BJ (cell line): ENCODE measurements around the gene ARHGEF4. TPM values are rescaled to one million over a fixed set of nuclear protein-coding genes. Genes with fewer than 3 reads are reported as not detected.

Experiments used
- CTCF ChIA-PET: fragments of 350-600 bp; formaldehyde crosslinking; extraction: SDS; loops from one replicate; lab custom pipeline; 2021; ENCODE audit warnings: antibody characterized with exemption, inconsistent platforms; lab: Yijun Ruan, JAX
- POLR2A ChIA-PET: fragments of 300-600 bp; sonication (Branson Sonifier 250); formaldehyde crosslinking; extraction: SDS; loops from one replicate; lab custom pipeline; 2021; ENCODE audit warnings: antibody characterized with exemption; lab: Charles Lee
- DNase-seq: peaks from one replicate; pipeline ENCODE4 v3.0.0-alpha.2; 2011; ENCODE audit warnings: low read depth
- H3K27me3 ChIP-seq: 2 replicates; pipeline ENCODE4 v1.6.0; 2011; ENCODE audit warnings: low read length; ENCODE audit not compliant: control insufficient read depth, insufficient read depth
- H3K36me3 ChIP-seq: 2 replicates; pipeline ENCODE4 v1.5.1; 2011; ENCODE audit warnings: low read length; ENCODE audit not compliant: control insufficient read depth, insufficient read depth
- H3K4me3 ChIP-seq: 2 replicates; pipeline ENCODE4 v1.5.1; 2011; ENCODE audit warnings: low read depth, mild to moderate bottlenecking, control low read depth, low read length
- polyA plus RNA-seq: library from polyadenylated mRNA; depleted of rRNA; stranded (reverse); fragments of >200 nt; gene quantifications from 2 replicates; pipeline ENCODE4 v1.2.3, GENCODE V29; 2011
- TF ChIP-seq, protein P1 (sequence below): IDR thresholded peaks from 2 replicates; pipeline ENCODE4 v1.5.1; 2011; ENCODE audit warnings: low read depth, mild to moderate bottlenecking, control low read depth, inconsistent platforms, low read length, moderate library complexity; ENCODE audit not compliant: insufficient read depth

The ARHGEF4 gene
- polyA plus RNA-seq, 1 experiment: 15.1 TPM

- ChIA-PET CTCF (no interaction called here), POLR2A (no interaction called here)
Measured at GRCh38 chr2:130810490-130810889, 26.2 kb upstream of the ARHGEF4 start.

GRCh38 chr2:130813722-130814121 is 23.0 kb upstream of the ARHGEF4 start:
- POLR2A ChIA-PET: no interaction called here
- no peak for DNase-seq
- Histone ChIP-seq H3K4me3 (no peak overlapping the region), H3K36me3 (no peaks in the 10 kb centered on the region), H3K27me3 (no peaks in the 10 kb centered on the region)
- TF ChIP-seq, protein P1, sequence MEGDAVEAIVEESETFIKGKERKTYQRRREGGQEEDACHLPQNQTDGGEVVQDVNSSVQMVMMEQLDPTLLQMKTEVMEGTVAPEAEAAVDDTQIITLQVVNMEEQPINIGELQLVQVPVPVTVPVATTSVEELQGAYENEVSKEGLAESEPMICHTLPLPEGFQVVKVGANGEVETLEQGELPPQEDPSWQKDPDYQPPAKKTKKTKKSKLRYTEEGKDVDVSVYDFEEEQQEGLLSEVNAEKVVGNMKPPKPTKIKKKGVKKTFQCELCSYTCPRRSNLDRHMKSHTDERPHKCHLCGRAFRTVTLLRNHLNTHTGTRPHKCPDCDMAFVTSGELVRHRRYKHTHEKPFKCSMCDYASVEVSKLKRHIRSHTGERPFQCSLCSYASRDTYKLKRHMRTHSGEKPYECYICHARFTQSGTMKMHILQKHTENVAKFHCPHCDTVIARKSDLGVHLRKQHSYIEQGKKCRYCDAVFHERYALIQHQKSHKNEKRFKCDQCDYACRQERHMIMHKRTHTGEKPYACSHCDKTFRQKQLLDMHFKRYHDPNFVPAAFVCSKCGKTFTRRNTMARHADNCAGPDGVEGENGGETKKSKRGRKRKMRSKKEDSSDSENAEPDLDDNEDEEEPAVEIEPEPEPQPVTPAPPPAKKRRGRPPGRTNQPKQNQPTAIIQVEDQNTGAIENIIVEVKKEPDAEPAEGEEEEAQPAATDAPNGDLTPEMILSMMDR: no peak
- CTCF ChIA-PET: no interaction called here

More at GRCh38 chr2:130810490-130810889, 26.2 kb upstream of the ARHGEF4 start:
- TF ChIP-seq, protein P1: no peak
- Histone ChIP-seq H3K4me3 (no peak overlapping the region), H3K27me3 (no peaks in the 10 kb centered on the region), H3K36me3 (no peaks in the 10 kb centered on the region)
- DNase-seq: no peak

DNA sequence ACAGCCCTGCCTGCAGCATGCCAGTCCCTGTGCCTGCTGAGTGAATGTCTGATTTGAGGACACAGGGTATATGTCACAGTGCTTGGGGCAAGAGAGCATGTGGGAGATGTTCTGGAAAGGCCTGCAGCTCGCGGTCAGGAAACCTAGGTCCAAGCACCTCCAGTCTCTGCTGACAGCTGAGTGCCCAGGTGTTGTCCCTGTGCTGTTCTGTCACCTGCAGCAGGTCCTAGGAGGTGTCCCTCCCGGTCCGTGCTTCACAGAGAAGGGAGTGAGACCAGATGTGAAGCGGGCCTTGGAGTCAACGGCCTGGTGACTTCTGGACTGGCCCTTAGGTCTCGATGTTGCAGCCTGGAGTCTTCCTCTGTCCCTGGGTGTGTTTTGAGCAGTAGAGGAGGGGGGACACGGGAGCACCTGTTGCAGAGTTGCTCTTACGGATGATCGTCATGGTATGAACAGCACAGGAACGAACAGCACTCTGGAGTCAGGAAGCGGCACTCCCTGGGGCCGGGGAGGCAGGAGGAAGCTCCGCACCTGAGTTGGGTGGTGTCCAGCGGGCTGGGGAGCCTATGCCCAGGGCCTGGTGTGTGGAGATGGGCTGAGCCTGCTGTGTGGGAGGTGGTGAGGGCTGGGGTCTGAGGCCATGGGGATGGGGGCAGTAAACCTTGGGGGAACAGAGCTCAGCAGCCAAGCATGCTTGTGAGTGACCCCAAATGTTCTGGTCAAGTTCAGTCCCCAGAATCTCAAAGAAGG is 21.6 kb upstream of the ARHGEF4 start:
- POLR2A ChIA-PET: no interaction called here
- CTCF ChIA-PET: interaction anchor here (0.7 kb wide), 1 partner anchor 16 kb away, joined by 3 read pairs; no protein-coding TSS in a partner anchor

GRCh38 chr2:130818809-130819208 is 17.9 kb upstream of the ARHGEF4 start:
- TF ChIP-seq, protein P1: no peak
- ChIA-PET POLR2A (no interaction called here), CTCF (no interaction called here)
- no peak overlapping the region for H3K4me3 ChIP-seq
- H3K27me3 ChIP-seq: no peaks in the 10 kb centered on the region
- no peak for DNase-seq
- H3K36me3 ChIP-seq: no peaks in the 10 kb centered on the region

More for the DNA sequence above, 21.6 kb upstream of the ARHGEF4 start:
- Histone ChIP-seq H3K36me3 (no peaks in the 10 kb centered on the region), H3K27me3 (no peaks in the 10 kb centered on the region), H3K4me3 (no peak overlapping the region)
- no peak for DNase-seq
- TF ChIP-seq, protein P1: no peak

GRCh38 chr2:130819226-130819607 is 17.5 kb upstream of the ARHGEF4 start:
- POLR2A ChIA-PET: no interaction called here
- Histone ChIP-seq H3K4me3 (no peak overlapping the region), H3K36me3 (no peaks in the 10 kb centered on the region), H3K27me3 (no peaks in the 10 kb centered on the region)
- TF ChIP-seq, protein P1: no peak
- CTCF ChIA-PET: no interaction called here
- no peak for DNase-seq
